Loucy (cell line): ENCODE results near the gene SHROOM2.

Experiments used
- EZH2phosphoT487 ChIP-seq: fragments of 200-600 bp; IDR thresholded peaks from 2 replicates; pipeline ENCODE4 v1.6.1; 2018; ENCODE audit warnings: antibody characterized with exemption, mild to moderate bottlenecking, moderate library complexity, borderline replicate concordance
- TF ChIP-seq, protein P1 (sequence below): fragments of 200-600 bp; sonication (generic); conservative IDR thresholded peaks from 2 replicates; pipeline ENCODE4 v1.5.1; 2014; ENCODE audit warnings: mild to moderate bottlenecking, antibody characterized with exemption, low read length

DNA sequence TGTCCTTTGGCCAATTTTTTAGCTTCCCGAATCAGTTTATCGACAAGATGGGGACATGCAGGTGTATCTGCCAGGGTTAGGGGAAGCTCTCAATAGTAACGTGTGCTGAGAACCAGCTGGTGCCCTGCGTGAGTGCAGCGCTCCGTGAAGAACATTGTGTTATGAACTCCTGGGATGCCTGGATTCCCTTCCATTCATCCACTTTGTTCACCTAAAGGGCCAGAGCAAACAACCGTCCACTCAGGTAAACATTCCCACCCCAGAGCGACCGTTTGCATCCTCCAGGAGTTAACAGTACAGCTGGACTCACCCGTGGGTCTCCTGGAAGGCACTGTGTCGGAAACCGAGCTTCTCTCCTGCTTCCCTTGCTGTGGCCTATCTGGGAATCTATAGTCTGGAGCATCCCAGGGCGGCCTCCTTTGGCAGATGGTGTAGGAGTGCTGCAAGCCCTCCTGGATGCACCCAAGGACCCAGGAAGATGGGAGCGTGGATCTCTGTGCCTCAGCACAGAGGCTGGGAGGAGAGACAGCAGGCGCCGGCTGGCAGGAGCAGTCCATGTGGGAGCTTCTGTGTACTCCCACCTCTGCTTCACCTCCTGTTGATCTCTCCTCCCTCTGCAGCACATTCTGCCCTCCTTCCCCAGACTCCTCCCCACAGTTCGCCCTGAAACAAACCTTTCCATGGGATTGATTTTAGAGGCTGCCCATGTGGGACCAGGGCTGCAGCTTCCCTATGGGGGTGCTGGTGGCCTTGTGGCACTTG is 62.7 kb downstream of the SHROOM2 start:
- TF ChIP-seq, protein P1, sequence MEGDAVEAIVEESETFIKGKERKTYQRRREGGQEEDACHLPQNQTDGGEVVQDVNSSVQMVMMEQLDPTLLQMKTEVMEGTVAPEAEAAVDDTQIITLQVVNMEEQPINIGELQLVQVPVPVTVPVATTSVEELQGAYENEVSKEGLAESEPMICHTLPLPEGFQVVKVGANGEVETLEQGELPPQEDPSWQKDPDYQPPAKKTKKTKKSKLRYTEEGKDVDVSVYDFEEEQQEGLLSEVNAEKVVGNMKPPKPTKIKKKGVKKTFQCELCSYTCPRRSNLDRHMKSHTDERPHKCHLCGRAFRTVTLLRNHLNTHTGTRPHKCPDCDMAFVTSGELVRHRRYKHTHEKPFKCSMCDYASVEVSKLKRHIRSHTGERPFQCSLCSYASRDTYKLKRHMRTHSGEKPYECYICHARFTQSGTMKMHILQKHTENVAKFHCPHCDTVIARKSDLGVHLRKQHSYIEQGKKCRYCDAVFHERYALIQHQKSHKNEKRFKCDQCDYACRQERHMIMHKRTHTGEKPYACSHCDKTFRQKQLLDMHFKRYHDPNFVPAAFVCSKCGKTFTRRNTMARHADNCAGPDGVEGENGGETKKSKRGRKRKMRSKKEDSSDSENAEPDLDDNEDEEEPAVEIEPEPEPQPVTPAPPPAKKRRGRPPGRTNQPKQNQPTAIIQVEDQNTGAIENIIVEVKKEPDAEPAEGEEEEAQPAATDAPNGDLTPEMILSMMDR, result no peak
- no peak for TF ChIP-seq EZH2phosphoT487
